ENCODE measurements around the gene B3GALT2.

The B3GALT2 gene

GRCh38 chr1:193190096-193190744, 3.8 kb upstream of the B3GALT2 start:
- peak; percentile 50 for TF ChIP-seq RAD21 (IDR thresholded peaks at IDR 0.05; ENCODE audit: low read depth)
- no peak for TF ChIP-seq ZBTB7A (IDR thresholded peaks at IDR 0.05; ENCODE audit: low read depth)

- TF ChIP-seq FOXM1 (IDR thresholded peaks at IDR 0.05; ENCODE audit: borderline replicate concordance, low read depth) = no peak
- TF ChIP-seq TCF12 (IDR thresholded peaks at IDR 0.05; ENCODE audit: low read depth) = no peak
- no peak for TF ChIP-seq EGR1 (IDR thresholded peaks at IDR 0.05)
- no peak for TF ChIP-seq TEAD4 (IDR thresholded peaks at IDR 0.05)
- TF ChIP-seq NFIC (IDR thresholded peaks at IDR 0.05) = no peak
- no peak for TF ChIP-seq RAD21 (IDR thresholded peaks at IDR 0.05; ENCODE audit: low read depth)
- TF ChIP-seq CREB1 (IDR thresholded peaks at IDR 0.05; ENCODE audit: low read depth) = no peak
- TF ChIP-seq EP300 (IDR thresholded peaks at IDR 0.05; ENCODE audit: borderline replicate concordance) = no peak
- TF ChIP-seq REST (IDR thresholded peaks at IDR 0.05; ENCODE audit: low read depth) = no peak
- no peak for TF ChIP-seq TAF1 (IDR thresholded peaks at IDR 0.05; ENCODE audit: low read depth)
- no peak for TF ChIP-seq ZBTB7A (IDR thresholded peaks at IDR 0.05; ENCODE audit: low read depth)
- no peak for TF ChIP-seq CEBPB (IDR thresholded peaks at IDR 0.05)
- TF ChIP-seq USF1 (IDR thresholded peaks at IDR 0.05) = no peak
- TF ChIP-seq MAX (IDR thresholded peaks at IDR 0.05) = no peak
- no peak for TF ChIP-seq YY1 (IDR thresholded peaks at IDR 0.05; ENCODE audit: low read depth)
Observed at GRCh38 chr1:193189442-193190095, 3.2 kb upstream of the B3GALT2 start.

- TF ChIP-seq RAD21 (IDR thresholded peaks at IDR 0.05; ENCODE audit: low read depth) (no peak), TAF1 (IDR thresholded peaks at IDR 0.05; ENCODE audit: low read depth) (no peak), CREB1 (IDR thresholded peaks at IDR 0.05; ENCODE audit: low read depth) (no peak), USF1 (IDR thresholded peaks at IDR 0.05) (no peak), CEBPB (IDR thresholded peaks at IDR 0.05) (no peak), YY1 (IDR thresholded peaks at IDR 0.05; ENCODE audit: low read depth) (no peak), MAX (IDR thresholded peaks at IDR 0.05) (no peak), TCF12 (IDR thresholded peaks at IDR 0.05; ENCODE audit: low read depth) (no peak), FOXM1 (IDR thresholded peaks at IDR 0.05; ENCODE audit: borderline replicate concordance, low read depth) (no peak), REST (IDR thresholded peaks at IDR 0.05; ENCODE audit: low read depth) (no peak), NFIC (IDR thresholded peaks at IDR 0.05) (no peak)
Observed at GRCh38 chr1:193187114-193187513, 701 bp upstream of the B3GALT2 start.

- TF ChIP-seq EP300 (IDR thresholded peaks at IDR 0.05; ENCODE audit: borderline replicate concordance) (no peak), ZBTB7A (IDR thresholded peaks at IDR 0.05; ENCODE audit: low read depth) (no peak), CEBPB (IDR thresholded peaks at IDR 0.05) (no peak), MAX (IDR thresholded peaks at IDR 0.05) (no peak)
Observed at GRCh38 chr1:193185211-193185610, 1.2 kb downstream of the B3GALT2 start.

- no peak for TF ChIP-seq CREB1 (IDR thresholded peaks at IDR 0.05; ENCODE audit: low read depth)
- no peak for TF ChIP-seq TCF12 (IDR thresholded peaks at IDR 0.05; ENCODE audit: low read depth)
Observed at GRCh38 chr1:193184776-193185175, 1.6 kb downstream of the B3GALT2 start.

- TF ChIP-seq TEAD4 (IDR thresholded peaks at IDR 0.05) (no peak), TAF1 (IDR thresholded peaks at IDR 0.05; ENCODE audit: low read depth) (no peak), RAD21 (IDR thresholded peaks at IDR 0.05; ENCODE audit: low read depth) (peak; percentile 72)
Observed at GRCh38 chr1:193183019-193183627, 3.3 kb downstream of the B3GALT2 start.

Data from Ishikawa (cell line).